LNCAP (cell line): ENCODE results near the gene RRP1B.

Experiments
- TF ChIP-seq, protein P1 (sequence below): fragments of 450-650 bp; IDR thresholded peaks from 2 replicates; pipeline ENCODE4 v1.5.1; 2017; ENCODE audit warnings: mild to moderate bottlenecking

Gene RRP1B

DNA sequence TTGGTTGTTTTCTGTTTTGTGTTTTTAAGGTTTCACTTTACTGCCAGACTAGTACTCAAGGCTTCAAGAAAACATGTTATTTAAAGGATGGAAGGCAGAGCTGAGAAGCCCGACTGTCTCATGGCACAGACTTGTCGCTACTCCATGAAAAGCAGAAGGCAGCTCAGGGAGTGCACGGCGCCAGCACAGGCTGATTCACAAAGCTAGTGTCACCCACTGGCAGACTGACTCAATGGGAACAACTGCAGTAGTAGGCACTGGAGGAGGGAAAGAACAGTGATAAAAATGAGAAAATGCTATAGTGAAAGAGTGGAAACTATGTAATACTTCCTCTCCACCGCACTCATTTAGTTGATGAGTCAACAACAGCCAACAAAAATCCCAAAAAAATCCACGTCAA, 14.8 kb upstream of the RRP1B start:
- TF ChIP-seq, protein P1, sequence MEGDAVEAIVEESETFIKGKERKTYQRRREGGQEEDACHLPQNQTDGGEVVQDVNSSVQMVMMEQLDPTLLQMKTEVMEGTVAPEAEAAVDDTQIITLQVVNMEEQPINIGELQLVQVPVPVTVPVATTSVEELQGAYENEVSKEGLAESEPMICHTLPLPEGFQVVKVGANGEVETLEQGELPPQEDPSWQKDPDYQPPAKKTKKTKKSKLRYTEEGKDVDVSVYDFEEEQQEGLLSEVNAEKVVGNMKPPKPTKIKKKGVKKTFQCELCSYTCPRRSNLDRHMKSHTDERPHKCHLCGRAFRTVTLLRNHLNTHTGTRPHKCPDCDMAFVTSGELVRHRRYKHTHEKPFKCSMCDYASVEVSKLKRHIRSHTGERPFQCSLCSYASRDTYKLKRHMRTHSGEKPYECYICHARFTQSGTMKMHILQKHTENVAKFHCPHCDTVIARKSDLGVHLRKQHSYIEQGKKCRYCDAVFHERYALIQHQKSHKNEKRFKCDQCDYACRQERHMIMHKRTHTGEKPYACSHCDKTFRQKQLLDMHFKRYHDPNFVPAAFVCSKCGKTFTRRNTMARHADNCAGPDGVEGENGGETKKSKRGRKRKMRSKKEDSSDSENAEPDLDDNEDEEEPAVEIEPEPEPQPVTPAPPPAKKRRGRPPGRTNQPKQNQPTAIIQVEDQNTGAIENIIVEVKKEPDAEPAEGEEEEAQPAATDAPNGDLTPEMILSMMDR = no peak

DNA sequence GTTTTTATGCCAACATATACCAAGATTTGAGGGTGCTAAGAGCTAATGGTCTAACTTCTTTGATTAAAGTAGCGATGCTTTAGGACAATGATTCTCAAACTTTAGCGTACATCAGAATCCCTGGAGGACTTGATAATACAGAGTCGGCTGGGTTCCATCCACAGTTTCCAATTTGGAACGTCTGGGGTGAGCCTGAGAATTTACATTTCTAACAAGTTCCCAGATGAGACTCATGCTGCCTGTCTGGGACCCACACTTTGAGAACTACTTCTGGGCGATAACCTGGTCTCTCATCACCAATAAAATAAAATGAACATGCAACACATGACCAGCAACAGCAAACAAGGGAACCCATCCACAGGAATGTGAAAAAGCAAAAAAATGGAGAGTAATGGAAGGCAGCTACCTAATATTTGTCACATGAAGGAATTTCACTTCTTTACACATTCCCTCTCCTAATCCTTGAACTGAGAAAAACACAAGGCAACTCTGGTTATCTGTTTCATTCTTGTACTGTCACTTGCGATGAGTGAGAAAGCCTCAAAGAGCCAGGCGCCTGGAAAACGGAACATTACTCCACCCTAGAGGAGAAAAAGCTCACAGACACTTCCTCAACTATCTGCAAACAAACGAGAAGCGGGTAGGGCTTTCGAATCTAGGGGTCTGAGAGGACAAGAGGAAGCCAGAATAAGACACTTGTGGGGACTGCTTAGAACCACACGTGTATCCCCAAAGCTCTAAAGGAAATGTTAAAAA, 14.0 kb upstream of the RRP1B start:
- TF ChIP-seq, protein P1 = peak; percentile 47

DNA sequence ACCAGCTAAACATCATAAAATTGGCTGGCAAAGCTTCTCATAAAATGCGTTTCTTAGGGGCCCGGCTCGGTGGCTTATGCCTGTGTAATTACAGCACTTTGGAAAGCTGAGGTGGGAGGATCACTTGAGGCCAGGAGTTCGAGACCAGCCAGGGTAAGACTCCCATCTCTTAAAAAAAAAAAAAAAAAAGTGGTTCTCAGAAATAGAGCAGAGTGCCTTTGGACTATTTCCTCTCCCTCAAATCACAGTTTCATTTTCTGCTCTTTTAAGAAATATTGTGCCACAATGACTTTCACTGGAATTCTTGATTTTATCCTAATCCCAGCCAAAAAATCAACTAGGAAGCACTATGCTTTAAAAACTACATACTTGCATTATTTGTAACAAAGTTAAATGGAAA, 13.4 kb upstream of the RRP1B start:
- TF ChIP-seq, protein P1 = no peak

DNA sequence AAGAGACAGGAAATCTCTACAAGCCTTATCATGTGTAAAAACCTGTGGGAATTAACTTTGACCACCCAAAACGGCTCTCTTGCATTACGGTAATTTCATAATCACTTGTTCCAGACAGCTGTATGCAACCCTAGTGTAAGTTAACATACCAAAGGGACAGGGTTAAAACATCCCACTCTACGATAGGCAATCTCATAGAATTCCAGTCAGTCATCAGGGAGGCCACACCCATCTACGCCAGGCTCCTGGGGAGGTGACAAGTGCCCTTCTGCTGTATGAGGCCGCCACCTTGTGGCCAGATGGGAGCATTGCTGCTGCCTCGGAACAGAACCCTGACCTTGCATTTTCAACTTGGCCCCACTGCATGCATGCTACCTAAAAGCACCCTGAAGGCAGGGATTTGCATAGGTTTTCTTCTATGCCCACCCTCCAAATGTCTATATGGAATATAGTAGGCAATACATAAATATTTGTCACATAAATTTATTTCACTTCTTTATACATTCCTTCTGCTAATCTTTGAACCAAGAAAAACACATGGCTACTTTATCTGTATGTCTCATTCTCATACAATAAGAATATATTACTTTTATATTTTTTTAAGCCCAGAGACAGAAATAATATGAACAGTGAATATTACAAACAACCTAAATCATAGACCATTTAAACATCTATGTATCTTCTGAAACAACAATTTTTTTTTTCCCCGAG, 12.7 kb upstream of the RRP1B start:
- TF ChIP-seq, protein P1 = peak; percentile 93

DNA sequence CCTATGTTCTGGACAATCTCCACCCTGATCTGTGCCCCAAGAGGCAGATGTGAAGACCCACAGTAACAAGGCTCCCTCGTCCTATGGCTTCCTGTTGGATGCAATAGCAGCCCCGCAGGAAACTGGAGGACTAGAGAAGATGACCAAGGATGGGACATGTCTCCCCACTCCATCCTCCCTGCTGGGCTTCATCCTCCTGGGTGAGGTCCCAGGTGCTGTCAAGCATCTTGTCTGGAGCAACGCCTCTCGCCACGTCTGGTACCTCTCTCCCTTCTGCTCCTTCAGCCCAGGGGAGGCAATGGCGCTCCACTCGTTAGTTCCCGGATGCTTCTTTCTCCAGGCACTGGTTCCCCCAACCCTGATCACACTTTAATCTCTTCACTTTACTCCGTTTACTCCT, 11.2 kb upstream of the RRP1B start:
- TF ChIP-seq, protein P1 = no peak

DNA sequence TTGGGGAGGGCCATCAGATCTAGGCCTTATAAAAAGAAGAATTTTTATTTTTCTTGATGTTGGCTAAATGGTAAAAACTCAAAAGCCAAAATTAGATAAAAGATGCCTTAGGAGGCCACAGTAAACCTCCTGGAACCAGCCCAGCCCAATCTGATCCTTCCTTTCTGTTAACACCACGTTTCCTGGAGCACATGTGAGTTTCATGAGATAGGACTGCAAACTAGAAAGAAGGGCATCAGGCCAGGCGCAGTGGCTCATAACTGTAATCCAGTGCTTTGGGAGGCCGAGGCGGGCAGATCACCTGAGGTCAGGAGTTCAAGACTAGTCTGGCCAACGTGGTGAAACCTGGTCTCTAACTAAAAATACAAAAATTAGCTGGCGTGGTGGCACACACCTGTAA, 6.7 kb upstream of the RRP1B start:
- TF ChIP-seq, protein P1 = no peak

DNA sequence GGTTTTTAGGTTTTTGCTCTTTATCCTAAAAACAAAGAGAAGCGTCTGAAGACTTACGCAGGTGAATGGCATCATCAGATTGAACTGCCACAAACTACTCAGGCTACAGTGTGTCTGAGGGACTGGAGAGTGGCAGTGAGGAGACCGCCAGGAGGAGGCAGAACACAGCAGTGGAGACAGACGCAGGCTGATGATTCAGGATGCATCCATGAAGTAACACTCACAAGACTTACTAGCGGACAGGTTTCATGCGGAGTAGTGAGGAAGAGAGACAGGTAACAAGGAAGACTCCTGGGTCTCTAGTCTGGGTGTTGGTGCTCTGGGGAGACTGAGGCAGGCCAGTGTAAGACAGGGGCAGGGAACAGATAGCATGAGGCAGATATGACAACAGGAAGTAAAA, 5.7 kb upstream of the RRP1B start:
- TF ChIP-seq, protein P1 = no peak
